T-cell (primary cell): ENCODE measurements around the gene ELMO2. TPM values are rescaled to one million over a fixed set of nuclear protein-coding genes. Genes with fewer than 3 reads are reported as not detected.
A peak's percentile ranks its signal among the peaks of the same experiment; 100 is the strongest.

Source experiments
- ATAC-seq, 4 experiments: fragments of 200-7000 bp in 3 of 4; fragments of 150-1000 bp in 1 of 4; cut with Tn5 transposase; replicated peaks in 1 of 4; 1 replicate in 3 of 4; 2 replicates in 1 of 4; pipeline ENCODE4 v1.10.0; 2021; ENCODE audit warnings: moderate library complexity in 3 of 4, mild to moderate bottlenecking in 2 of 4, moderate number of reproducible peaks in 1 of 4
- CTCF ChIA-PET, 2 donors: fragments of 300-600 bp; sonication (Branson Sonifier 250); formaldehyde crosslinking; loops; one replicate each; lab custom pipeline; 2022; ENCODE audit warnings: antibody characterized with exemption in 2 of 2; lab: Charles Lee
- POLR2A ChIA-PET, 2 donors: fragments of 300-600 bp; sonication (Branson Sonifier 250); formaldehyde crosslinking; loops; one replicate each; lab custom pipeline; 2022; ENCODE audit warnings: antibody characterized with exemption in 2 of 2; lab: Charles Lee
- DNase-seq, 35 experiments: peaks; one replicate each; pipeline versions ENCODE4 v3.0.0 to v3.0.0-alpha.2; 2013 to 2023
- H3K27ac ChIP-seq: one replicate; pipeline ENCODE4 v1.5.1; 2013; ENCODE audit warnings: low read length
- H3K27me3 ChIP-seq, 2 experiments: replicated peaks in 1 of 2; 1 replicate in 1 of 2; 2 replicates in 1 of 2; pipeline versions ENCODE4 v1.6.1 to v1.7.0; 2013; ENCODE audit warnings: low read length in 1 of 2, mixed read lengths in 1 of 2; ENCODE audit not compliant: control insufficient read depth in 2 of 2, insufficient read depth in 2 of 2; ENCODE audit errors: extremely low read depth in 1 of 2
- H3K36me3 ChIP-seq, 2 donors: 1 replicate in 1 of 2; 2 replicates in 1 of 2; pipeline versions ENCODE4 v1.6.1 to v1.7.0; 2013; ENCODE audit warnings: low read length in 1 of 2; ENCODE audit not compliant: control insufficient read depth in 2 of 2, insufficient read depth in 1 of 2; ENCODE audit errors: extremely low read depth in 1 of 2
- H3K4me1 ChIP-seq, 2 experiments: 1 replicate in 1 of 2; 2 replicates in 1 of 2; pipeline versions ENCODE4 v1.6.1 to v1.7.0; 2013; ENCODE audit warnings: low read length in 2 of 2, mixed read lengths in 1 of 2; ENCODE audit not compliant: insufficient read depth in 2 of 2, control insufficient read depth in 1 of 2; ENCODE audit errors: extremely low read depth in 1 of 2
- H3K4me3 ChIP-seq, 2 donors: 1 replicate in 1 of 2; 2 replicates in 1 of 2; pipeline versions ENCODE4 v1.5.1 to v1.7.0; 2013; ENCODE audit warnings: mild to moderate bottlenecking in 2 of 2, low read length in 1 of 2, moderate library complexity in 1 of 2; ENCODE audit not compliant: control insufficient read depth in 1 of 2; ENCODE audit errors: extremely low read depth in 1 of 2
- H3K9me3 ChIP-seq: 2 replicates; pipeline ENCODE4 v1.7.0; 2013
- H3K27ac Mint-ChIP-seq, 2 donors: one replicate each; pipeline ENCODE4 v1.8.0; 2020 to 2021; ENCODE audit warnings: mild to moderate bottlenecking in 2 of 2, mixed read lengths in 2 of 2
- H3K27me3 Mint-ChIP-seq, 2 donors: one replicate each; pipeline ENCODE4 v1.8.0; 2021 to 2022; ENCODE audit warnings: mixed read lengths in 2 of 2
- H3K36me3 Mint-ChIP-seq: one replicate; pipeline ENCODE4 v1.8.0; 2021; ENCODE audit warnings: mixed read lengths
- H3K4me1 Mint-ChIP-seq, 3 donors: one replicate each; pipeline ENCODE4 v1.8.0; 2020 to 2022; ENCODE audit warnings: mixed read lengths in 3 of 3, mild to moderate bottlenecking in 1 of 3
- H3K4me3 Mint-ChIP-seq, 3 donors: one replicate each; pipeline ENCODE4 v1.8.0; 2020 to 2022; ENCODE audit warnings: mild to moderate bottlenecking in 3 of 3, mixed read lengths in 3 of 3, moderate library complexity in 3 of 3
- H3K9me3 Mint-ChIP-seq, 3 donors: one replicate each; pipeline ENCODE4 v1.8.0; 2020 to 2022; ENCODE audit warnings: mixed read lengths in 3 of 3
- WGBS: methylation state at CpG from one replicate; pipeline ENCODE4 v1.1.5; 2013; ENCODE audit warnings: missing lambda C conversion rate; ENCODE audit not compliant: insufficient coverage; 5-methylcytosine and 5-hydroxymethylcytosine counted together
- total RNA-seq, 35 experiments: library from RNA in 6 of 35; stranded (reverse) in 6 of 35; fragments of 120-200 nt in 1 of 35; gene quantifications; one replicate each; pipeline versions ENCODE4 v1.2.1 to v1.2.4 and lab custom pipeline; 2013 to 2026

Gene ELMO2
- total RNA-seq, 5 donors from 2014 or later (not counting 1 experiment from before 2014, with no cell fraction given), result 48.8 to 86.6 (median 54.2) TPM

- Histone ChIP-seq H3K4me1 (no peaks in the 10 kb centered on the region), H3K27ac (no peak overlapping the region), H3K4me3 (no peak overlapping the region), H3K27me3 (no peaks in the 10 kb centered on the region), H3K36me3 (peaks cover 39 to 95% of the 10 kb centered on the region in 2 donors), H3K9me3 (no peaks in the 10 kb centered on the region)
- peaks cover 66% of the 10 kb centered on the region for H3K36me3 Mint-ChIP-seq
- ChIA-PET POLR2A (no interaction called here), CTCF (no interaction called here)
- no peaks in the 10 kb centered on the region for H3K27me3 Mint-ChIP-seq
- peaks cover 0 to 6% (median 0%) of the 10 kb centered on the region in 3 donors for H3K4me1 Mint-ChIP-seq
- ATAC-seq, result no peak
- H3K4me3 Mint-ChIP-seq, result no peak overlapping the region
- no peak for DNase-seq
- peak overlapping the region in 1 of 2 donors; percentile 54 for H3K27ac Mint-ChIP-seq
- no peaks in the 10 kb centered on the region for H3K9me3 Mint-ChIP-seq
- 100% methylated on average over 6 of the region's 7 CpGs for WGBS
Observed at GRCh38 chr20:46377518-46377917, 28.9 kb downstream of the ELMO2 start.

GRCh38 chr20:46376196-46376785 is 30.1 kb downstream of the ELMO2 start:
- ChIA-PET POLR2A (no interaction called here), CTCF (no interaction called here)
- no peak overlapping the region for H3K4me3 Mint-ChIP-seq
- H3K9me3 Mint-ChIP-seq, result no peaks in the 10 kb centered on the region
- H3K36me3 Mint-ChIP-seq, result peaks cover 69% of the 10 kb centered on the region
- Histone ChIP-seq H3K27me3 (no peaks in the 10 kb centered on the region), H3K27ac (peak overlapping the region; percentile 26), H3K36me3 (peaks cover 36 to 95% of the 10 kb centered on the region in 2 donors), H3K4me1 (no peaks in the 10 kb centered on the region), H3K9me3 (no peaks in the 10 kb centered on the region), H3K4me3 (no peak overlapping the region)
- 94% methylated on average over 4 of the region's 4 CpGs for WGBS
- no peak for ATAC-seq
- no peaks in the 10 kb centered on the region for H3K27me3 Mint-ChIP-seq
- no peak for DNase-seq
- peaks cover 0 to 6% (median 0%) of the 10 kb centered on the region in 3 donors for H3K4me1 Mint-ChIP-seq
- peak overlapping the region; percentile 37 to 83 for H3K27ac Mint-ChIP-seq

GRCh38 chr20:46375771-46376170 is 30.6 kb downstream of the ELMO2 start:
- ChIA-PET CTCF (interaction anchor here in 1 of 2 donors (0.6 kb wide), 1 partner anchor 64 kb away, joined by 4 read pairs; no protein-coding TSS in a partner anchor), POLR2A (no interaction called here)
- Histone ChIP-seq H3K4me3 (no peak overlapping the region), H3K36me3 (peaks cover 41 to 95% of the 10 kb centered on the region in 2 donors), H3K27ac (no peak overlapping the region), H3K27me3 (no peaks in the 10 kb centered on the region), H3K4me1 (no peaks in the 10 kb centered on the region), H3K9me3 (no peaks in the 10 kb centered on the region)
- DNase-seq, result no peak
- ATAC-seq, result no peak
- WGBS, result 100% methylated on average over 2 of the region's 5 CpGs
- no peaks in the 10 kb centered on the region for H3K9me3 Mint-ChIP-seq
- no peak overlapping the region for H3K4me3 Mint-ChIP-seq
- H3K36me3 Mint-ChIP-seq, result peaks cover 68% of the 10 kb centered on the region
- H3K27ac Mint-ChIP-seq, result no peak overlapping the region
- H3K4me1 Mint-ChIP-seq, result peaks cover 0 to 6% (median 0%) of the 10 kb centered on the region in 3 donors
- no peaks in the 10 kb centered on the region for H3K27me3 Mint-ChIP-seq

- no peak overlapping the region for H3K27ac Mint-ChIP-seq
- ChIA-PET POLR2A (no interaction called here), CTCF (no interaction called here)
- no peaks in the 10 kb centered on the region for H3K9me3 Mint-ChIP-seq
- H3K4me3 ChIP-seq, result no peak overlapping the region
- no peak for ATAC-seq
- H3K27me3 Mint-ChIP-seq, result no peaks in the 10 kb centered on the region
- H3K27ac ChIP-seq, result no peak overlapping the region
- WGBS, result 100% methylated on average over 7 of the region's 7 CpGs
- H3K27me3 ChIP-seq, result no peaks in the 10 kb centered on the region
- peaks cover 68% of the 10 kb centered on the region for H3K36me3 Mint-ChIP-seq
- H3K9me3 ChIP-seq, result no peaks in the 10 kb centered on the region
- peaks cover 42 to 94% of the 10 kb centered on the region in 2 donors for H3K36me3 ChIP-seq
- DNase-seq, result no peak
- H3K4me3 Mint-ChIP-seq, result no peak overlapping the region
- H3K4me1 Mint-ChIP-seq, result peaks cover 0 to 4% (median 0%) of the 10 kb centered on the region in 3 donors
- H3K4me1 ChIP-seq, result no peaks in the 10 kb centered on the region
Observed at GRCh38 chr20:46374383-46374782, 32.0 kb downstream of the ELMO2 start.

- Histone ChIP-seq H3K27ac (no peak overlapping the region), H3K27me3 (no peaks in the 10 kb centered on the region), H3K36me3 (peaks cover 36 to 99% of the 10 kb centered on the region in 2 donors), H3K4me3 (no peak overlapping the region), H3K9me3 (no peaks in the 10 kb centered on the region), H3K4me1 (peaks cover 1 to 7% of the 10 kb centered on the region in 2 experiments)
- no peaks in the 10 kb centered on the region for H3K27me3 Mint-ChIP-seq
- no peaks in the 10 kb centered on the region for H3K9me3 Mint-ChIP-seq
- 96% methylated on average over 8 of the region's 10 CpGs for WGBS
- ATAC-seq (no peak), DNase-seq (no peak)
- peaks cover 68% of the 10 kb centered on the region for H3K36me3 Mint-ChIP-seq
- H3K4me3 Mint-ChIP-seq, result no peak overlapping the region
- POLR2A ChIA-PET, result no interaction called here
- H3K4me1 Mint-ChIP-seq, result peaks cover 8 to 16% (median 14%) of the 10 kb centered on the region in 3 donors
- CTCF ChIA-PET, result no interaction called here
- H3K27ac Mint-ChIP-seq, result no peak overlapping the region
Observed at GRCh38 chr20:46371656-46372055, 34.8 kb downstream of the ELMO2 start.

- Mint-ChIP-seq H3K27ac (peak overlapping the region; percentile 54 to 85), H3K4me3 (no peak overlapping the region), H3K9me3 (no peaks in the 10 kb centered on the region), H3K36me3 (peaks cover 55% of the 10 kb centered on the region), H3K4me1 (peaks cover 30 to 40% (median 37%) of the 10 kb centered on the region in 3 donors), H3K27me3 (no peaks in the 10 kb centered on the region)
- H3K9me3 ChIP-seq, result no peaks in the 10 kb centered on the region
- ChIA-PET CTCF (no interaction called here), POLR2A (no interaction called here)
- H3K27me3 ChIP-seq, result no peaks in the 10 kb centered on the region
- WGBS, result no CpG with 5 or more reads among the region's 5 CpGs
- no peak for DNase-seq
- ATAC-seq, result no peak
- no peak overlapping the region for H3K4me3 ChIP-seq
- peaks cover 21 to 31% of the 10 kb centered on the region in 2 experiments for H3K4me1 ChIP-seq
- peaks cover 27 to 84% of the 10 kb centered on the region in 2 donors for H3K36me3 ChIP-seq
- no peak overlapping the region for H3K27ac ChIP-seq
Observed at GRCh38 chr20:46368902-46369268, 37.5 kb downstream of the ELMO2 start.
